ENCODE measurements around the gene STUB1.
A peak's percentile ranks its signal among the peaks of the same experiment; 100 is the strongest.

The STUB1 gene

GRCh38 chr16:718389-718788, 38.2 kb downstream of the STUB1 start:
- Histone ChIP-seq H3K9ac (ENCODE audit: low read length) (no peak overlapping the region), H3K4me1 (ENCODE audit: insufficient read depth, low read length, severe bottlenecking) (peaks cover 40% of the 10 kb centered on the region), H4K20me1 (ENCODE audit: insufficient read depth, low read length) (no peaks in the 10 kb centered on the region), H3K27ac (ENCODE audit: low read depth, low read length, poor library complexity, severe bottlenecking) (no peak overlapping the region), H3F3A (ENCODE audit: insufficient read depth, low read length) (no peaks in the 10 kb centered on the region), H3K9me3 (ENCODE audit: low read length) (no peaks in the 10 kb centered on the region), H2AFZ (ENCODE audit: low read length) (no peak overlapping the region), H3K27me3 (ENCODE audit: insufficient read depth, low read length) (peaks cover 18% of the 10 kb centered on the region), H3K79me2 (ENCODE audit: insufficient read depth, low read length) (no peaks in the 10 kb centered on the region), H3K36me3 (ENCODE audit: insufficient read depth, low read length) (peaks cover 8% of the 10 kb centered on the region), H3K4me3 (ENCODE audit: low read depth, low read length, poor library complexity, severe bottlenecking) (no peak overlapping the region), H3K9me2 (ENCODE audit: low read depth, low read length) (no peaks in the 10 kb centered on the region), H3K4me2 (ENCODE audit: low read length) (no peak overlapping the region)
- TF ChIP-seq, protein P1, sequence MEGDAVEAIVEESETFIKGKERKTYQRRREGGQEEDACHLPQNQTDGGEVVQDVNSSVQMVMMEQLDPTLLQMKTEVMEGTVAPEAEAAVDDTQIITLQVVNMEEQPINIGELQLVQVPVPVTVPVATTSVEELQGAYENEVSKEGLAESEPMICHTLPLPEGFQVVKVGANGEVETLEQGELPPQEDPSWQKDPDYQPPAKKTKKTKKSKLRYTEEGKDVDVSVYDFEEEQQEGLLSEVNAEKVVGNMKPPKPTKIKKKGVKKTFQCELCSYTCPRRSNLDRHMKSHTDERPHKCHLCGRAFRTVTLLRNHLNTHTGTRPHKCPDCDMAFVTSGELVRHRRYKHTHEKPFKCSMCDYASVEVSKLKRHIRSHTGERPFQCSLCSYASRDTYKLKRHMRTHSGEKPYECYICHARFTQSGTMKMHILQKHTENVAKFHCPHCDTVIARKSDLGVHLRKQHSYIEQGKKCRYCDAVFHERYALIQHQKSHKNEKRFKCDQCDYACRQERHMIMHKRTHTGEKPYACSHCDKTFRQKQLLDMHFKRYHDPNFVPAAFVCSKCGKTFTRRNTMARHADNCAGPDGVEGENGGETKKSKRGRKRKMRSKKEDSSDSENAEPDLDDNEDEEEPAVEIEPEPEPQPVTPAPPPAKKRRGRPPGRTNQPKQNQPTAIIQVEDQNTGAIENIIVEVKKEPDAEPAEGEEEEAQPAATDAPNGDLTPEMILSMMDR (IDR thresholded peaks at IDR 0.05; ENCODE audit: low read length): no peak
- TF ChIP-seq EZH2 (IDR thresholded peaks at IDR 0.05; ENCODE audit: borderline replicate concordance, low read length): no peak

DNA sequence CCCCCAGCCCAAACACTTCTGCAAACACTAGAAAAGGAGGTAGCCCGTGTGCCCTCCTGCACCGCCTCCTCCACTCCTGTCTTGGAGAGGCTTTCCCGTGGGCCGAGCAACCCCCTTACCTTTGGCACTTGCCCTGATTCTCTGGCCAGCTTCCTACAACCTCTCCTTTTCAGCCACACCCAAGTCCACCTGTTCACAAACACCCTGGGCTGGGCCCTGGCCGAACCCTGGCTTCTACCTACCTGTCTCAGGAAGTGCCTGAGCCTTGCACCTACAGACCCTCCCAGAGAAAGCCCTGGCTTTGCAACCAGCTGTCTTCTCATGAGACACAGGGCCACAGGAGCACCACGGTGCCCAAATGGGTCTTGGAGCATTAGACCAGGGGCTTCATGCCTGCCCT, 38.7 kb downstream of the STUB1 start:
- H3K79me2 ChIP-seq (ENCODE audit: insufficient read depth, low read length): no peaks in the 10 kb centered on the region
- no peaks in the 10 kb centered on the region for H3F3A ChIP-seq (ENCODE audit: insufficient read depth, low read length)
- no peak overlapping the region for H3K27ac ChIP-seq (ENCODE audit: low read depth, low read length, poor library complexity, severe bottlenecking)
- no peak overlapping the region for H3K4me3 ChIP-seq (ENCODE audit: low read depth, low read length, poor library complexity, severe bottlenecking)
- H2AFZ ChIP-seq (ENCODE audit: low read length): no peak overlapping the region
- H4K20me1 ChIP-seq (ENCODE audit: insufficient read depth, low read length): no peaks in the 10 kb centered on the region
- no peaks in the 10 kb centered on the region for H3K9me3 ChIP-seq (ENCODE audit: low read length)
- H3K9me2 ChIP-seq (ENCODE audit: low read depth, low read length): no peaks in the 10 kb centered on the region
- no peak overlapping the region for H3K9ac ChIP-seq (ENCODE audit: low read length)
- H3K36me3 ChIP-seq (ENCODE audit: insufficient read depth, low read length): peaks cover 8% of the 10 kb centered on the region
- TF ChIP-seq EZH2 (IDR thresholded peaks at IDR 0.05; ENCODE audit: borderline replicate concordance, low read length): no peak
- TF ChIP-seq, protein P1 (IDR thresholded peaks at IDR 0.05; ENCODE audit: low read length): no peak
- no peak overlapping the region for H3K4me2 ChIP-seq (ENCODE audit: low read length)
- H3K4me1 ChIP-seq (ENCODE audit: insufficient read depth, low read length, severe bottlenecking): peaks cover 42% of the 10 kb centered on the region
- peaks cover 18% of the 10 kb centered on the region for H3K27me3 ChIP-seq (ENCODE audit: insufficient read depth, low read length)

DNA sequence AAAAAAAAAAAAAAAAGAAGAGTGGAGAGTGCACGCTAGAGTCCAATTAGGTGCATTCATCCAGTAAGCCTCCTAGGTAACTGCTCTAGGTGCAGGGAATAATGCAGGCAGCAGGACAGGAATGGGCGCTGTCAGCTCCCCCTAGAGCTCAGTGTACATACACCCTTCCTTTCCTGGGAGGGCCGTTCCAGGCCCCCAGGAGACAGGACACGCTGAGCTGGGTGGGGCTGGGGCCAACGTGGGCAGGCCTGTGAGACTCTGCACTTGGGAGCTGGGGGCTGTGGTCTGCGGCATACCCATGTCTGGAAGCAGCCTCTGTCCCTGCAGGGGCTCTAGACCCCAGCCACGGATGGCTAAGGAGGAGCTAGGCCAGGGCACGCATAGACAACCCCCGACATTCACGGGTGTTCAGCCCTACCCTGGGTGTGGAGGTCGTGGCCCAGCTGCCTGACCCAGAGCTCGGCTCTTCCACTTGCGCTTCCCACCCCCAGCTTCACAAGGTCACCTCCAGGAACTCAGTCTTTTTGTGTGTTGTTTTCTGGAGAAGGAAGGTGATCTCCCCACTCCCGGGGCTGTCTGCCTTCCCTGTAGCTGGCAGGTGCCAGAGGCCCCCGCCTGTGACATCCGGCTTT, 39.7 kb downstream of the STUB1 start:
- no peaks in the 10 kb centered on the region for H3K9me2 ChIP-seq (ENCODE audit: low read depth, low read length)
- no peak overlapping the region for H3K27ac ChIP-seq (ENCODE audit: low read depth, low read length, poor library complexity, severe bottlenecking)
- peak overlapping the region; percentile 89 for H3K4me3 ChIP-seq (ENCODE audit: low read depth, low read length, poor library complexity, severe bottlenecking)
- peak overlapping the region; percentile 93 for H3K9ac ChIP-seq (ENCODE audit: low read length)
- no peak overlapping the region for H2AFZ ChIP-seq (ENCODE audit: low read length)
- peaks cover 8% of the 10 kb centered on the region for H3K36me3 ChIP-seq (ENCODE audit: insufficient read depth, low read length)
- H3K4me2 ChIP-seq (ENCODE audit: low read length): peak overlapping the region; percentile 93
- peaks cover 12% of the 10 kb centered on the region for H3K27me3 ChIP-seq (ENCODE audit: insufficient read depth, low read length)
- H3K9me3 ChIP-seq (ENCODE audit: low read length): no peaks in the 10 kb centered on the region
- TF ChIP-seq, protein P1 (IDR thresholded peaks at IDR 0.05; ENCODE audit: low read length): peak; percentile 6; the same call in 1 of the 2 replicates
- no peak for TF ChIP-seq EZH2 (IDR thresholded peaks at IDR 0.05; ENCODE audit: borderline replicate concordance, low read length)
- H3K79me2 ChIP-seq (ENCODE audit: insufficient read depth, low read length): no peaks in the 10 kb centered on the region
- H4K20me1 ChIP-seq (ENCODE audit: insufficient read depth, low read length): no peaks in the 10 kb centered on the region
- no peaks in the 10 kb centered on the region for H3F3A ChIP-seq (ENCODE audit: insufficient read depth, low read length)
- H3K4me1 ChIP-seq (ENCODE audit: insufficient read depth, low read length, severe bottlenecking): peaks cover 36% of the 10 kb centered on the region

Data from OCI-LY1 (cell line).